ENCODE results near the gene HPS1.
A peak's percentile ranks its signal among the peaks of the same experiment; 100 is the strongest.

Gene HPS1

DNA sequence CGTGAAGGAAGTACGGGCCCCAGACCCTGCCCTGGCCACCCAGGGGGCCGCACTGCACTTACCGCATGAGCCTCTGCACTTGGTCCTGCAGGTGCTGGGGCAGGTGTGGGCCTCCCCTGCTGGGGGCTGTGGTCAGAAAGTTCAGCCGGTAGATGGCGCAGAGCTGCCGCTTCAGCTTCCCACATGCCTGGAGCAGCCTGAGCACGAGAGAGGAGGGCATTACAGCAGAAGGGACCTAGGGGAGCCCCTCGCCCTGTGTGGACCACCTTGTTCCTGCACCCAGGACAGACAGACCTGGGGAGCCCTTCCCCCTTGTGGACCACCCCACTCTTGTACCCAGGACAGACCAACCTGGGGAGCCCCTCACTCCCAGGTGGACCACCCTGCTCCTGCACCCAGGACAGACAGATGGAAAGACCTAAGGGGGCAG, 23.0 kb downstream of the HPS1 start:
- Histone ChIP-seq H3K27me3 (replicated peaks; ENCODE audit: insufficient read depth, low read length) (no peaks in the 10 kb centered on the region), H2AFZ (ENCODE audit: low read length) (no peak overlapping the region), H3K4me1 (ENCODE audit: low read length) (no peaks in the 10 kb centered on the region), H4K20me1 (ENCODE audit: insufficient read depth, low read length) (no peaks in the 10 kb centered on the region), H3K36me3 (replicated peaks; ENCODE audit: insufficient read depth, low read length) (no peaks in the 10 kb centered on the region), H3K27ac (ENCODE audit: low read length) (no peak overlapping the region), H3K9me2 (replicated peaks; ENCODE audit: insufficient read depth, low read length) (no peaks in the 10 kb centered on the region), H3K4me2 (ENCODE audit: low read depth, low read length) (no peak overlapping the region), H3K4me3 (ENCODE audit: low read length) (no peak overlapping the region), H3K9me3 (replicated peaks; ENCODE audit: insufficient read depth, low read length) (no peaks in the 10 kb centered on the region), H3F3A (ENCODE audit: insufficient read depth, low read length) (no peaks in the 10 kb centered on the region), H3K9ac (ENCODE audit: low read length) (no peak overlapping the region), H3K79me2 (ENCODE audit: low read length) (no peaks in the 10 kb centered on the region)
- TF ChIP-seq, protein P1, sequence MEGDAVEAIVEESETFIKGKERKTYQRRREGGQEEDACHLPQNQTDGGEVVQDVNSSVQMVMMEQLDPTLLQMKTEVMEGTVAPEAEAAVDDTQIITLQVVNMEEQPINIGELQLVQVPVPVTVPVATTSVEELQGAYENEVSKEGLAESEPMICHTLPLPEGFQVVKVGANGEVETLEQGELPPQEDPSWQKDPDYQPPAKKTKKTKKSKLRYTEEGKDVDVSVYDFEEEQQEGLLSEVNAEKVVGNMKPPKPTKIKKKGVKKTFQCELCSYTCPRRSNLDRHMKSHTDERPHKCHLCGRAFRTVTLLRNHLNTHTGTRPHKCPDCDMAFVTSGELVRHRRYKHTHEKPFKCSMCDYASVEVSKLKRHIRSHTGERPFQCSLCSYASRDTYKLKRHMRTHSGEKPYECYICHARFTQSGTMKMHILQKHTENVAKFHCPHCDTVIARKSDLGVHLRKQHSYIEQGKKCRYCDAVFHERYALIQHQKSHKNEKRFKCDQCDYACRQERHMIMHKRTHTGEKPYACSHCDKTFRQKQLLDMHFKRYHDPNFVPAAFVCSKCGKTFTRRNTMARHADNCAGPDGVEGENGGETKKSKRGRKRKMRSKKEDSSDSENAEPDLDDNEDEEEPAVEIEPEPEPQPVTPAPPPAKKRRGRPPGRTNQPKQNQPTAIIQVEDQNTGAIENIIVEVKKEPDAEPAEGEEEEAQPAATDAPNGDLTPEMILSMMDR (IDR thresholded peaks at IDR 0.05; ENCODE audit: low read length) = peak; percentile 36
- TF ChIP-seq EZH2phosphoT487 (IDR thresholded peaks at IDR 0.05; ENCODE audit: low read length) = no peak
- DNase-seq = peak; percentile 18

DNA sequence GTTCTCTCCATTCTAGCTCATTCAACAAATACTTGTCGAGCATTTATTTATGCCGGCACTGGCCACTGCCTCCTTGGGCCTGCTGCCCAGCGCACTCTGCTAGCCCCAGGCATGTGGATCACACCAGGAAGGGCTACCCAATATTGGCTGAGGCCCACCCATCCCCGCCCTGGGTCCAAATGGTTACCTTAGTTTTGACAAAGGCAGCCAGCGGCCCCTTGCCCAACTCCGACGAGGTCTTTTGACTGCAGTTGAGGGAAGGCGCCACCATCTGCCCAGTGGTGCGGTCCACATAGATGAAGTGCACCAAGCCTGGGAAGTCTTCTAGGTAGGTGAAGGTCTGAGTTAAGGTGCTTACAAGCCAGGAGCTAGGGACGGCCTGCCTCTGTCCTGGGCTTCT, 24.6 kb downstream of the HPS1 start:
- Histone ChIP-seq H3K27me3 (replicated peaks; ENCODE audit: insufficient read depth, low read length) (no peaks in the 10 kb centered on the region), H3K9me2 (replicated peaks; ENCODE audit: insufficient read depth, low read length) (no peaks in the 10 kb centered on the region), H3K4me2 (ENCODE audit: low read depth, low read length) (no peak overlapping the region), H4K20me1 (ENCODE audit: insufficient read depth, low read length) (no peaks in the 10 kb centered on the region), H3K4me1 (ENCODE audit: low read length) (no peaks in the 10 kb centered on the region), H3K36me3 (replicated peaks; ENCODE audit: insufficient read depth, low read length) (no peaks in the 10 kb centered on the region), H3K4me3 (ENCODE audit: low read length) (no peak overlapping the region), H3K9me3 (replicated peaks; ENCODE audit: insufficient read depth, low read length) (no peaks in the 10 kb centered on the region), H3K9ac (ENCODE audit: low read length) (no peak overlapping the region), H2AFZ (ENCODE audit: low read length) (no peak overlapping the region), H3F3A (ENCODE audit: insufficient read depth, low read length) (no peaks in the 10 kb centered on the region), H3K27ac (ENCODE audit: low read length) (no peak overlapping the region), H3K79me2 (ENCODE audit: low read length) (no peaks in the 10 kb centered on the region)
- no peak for DNase-seq
- TF ChIP-seq, protein P1 (IDR thresholded peaks at IDR 0.05; ENCODE audit: low read length) = no peak
- no peak for TF ChIP-seq EZH2 (optimal IDR thresholded peaks at IDR 0.05; ENCODE audit: low read depth, low read length)
- no peak for TF ChIP-seq EZH2phosphoT487 (IDR thresholded peaks at IDR 0.05; ENCODE audit: low read length)

DNA sequence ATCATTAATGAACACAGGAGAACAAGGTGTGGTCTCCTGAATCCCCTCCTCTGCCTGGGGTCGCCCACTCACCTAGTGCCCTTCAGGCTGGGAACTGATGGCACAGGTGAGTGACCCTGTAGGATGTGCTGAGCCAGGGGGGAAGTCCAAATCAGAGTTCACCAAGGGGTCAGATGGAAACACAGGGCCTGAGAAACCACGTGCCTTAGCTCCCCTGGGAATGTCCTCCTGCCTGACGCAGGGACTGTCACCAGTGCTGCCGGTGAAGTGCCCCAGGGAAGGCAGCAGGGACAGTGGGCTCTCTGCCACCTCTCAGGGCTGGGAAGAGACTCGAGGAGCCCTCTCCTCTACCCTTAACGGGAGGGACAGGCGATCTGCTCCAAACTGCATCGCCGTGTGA, 25.9 kb downstream of the HPS1 start:
- H3K27me3 ChIP-seq (replicated peaks; ENCODE audit: insufficient read depth, low read length) = no peaks in the 10 kb centered on the region
- no peak overlapping the region for H3K4me2 ChIP-seq (ENCODE audit: low read depth, low read length)
- H3K9me3 ChIP-seq (replicated peaks; ENCODE audit: insufficient read depth, low read length) = no peaks in the 10 kb centered on the region
- DNase-seq = no peak
- no peaks in the 10 kb centered on the region for H3K36me3 ChIP-seq (replicated peaks; ENCODE audit: insufficient read depth, low read length)
- no peaks in the 10 kb centered on the region for H3K9me2 ChIP-seq (replicated peaks; ENCODE audit: insufficient read depth, low read length)
- no peaks in the 10 kb centered on the region for H3F3A ChIP-seq (ENCODE audit: insufficient read depth, low read length)
- no peaks in the 10 kb centered on the region for H3K79me2 ChIP-seq (ENCODE audit: low read length)
- no peak for TF ChIP-seq EZH2 (optimal IDR thresholded peaks at IDR 0.05; ENCODE audit: low read depth, low read length)
- TF ChIP-seq, protein P1 (IDR thresholded peaks at IDR 0.05; ENCODE audit: low read length) = no peak
- no peak for TF ChIP-seq EZH2phosphoT487 (IDR thresholded peaks at IDR 0.05; ENCODE audit: low read length)
- H2AFZ ChIP-seq (ENCODE audit: low read length) = no peak overlapping the region
- H3K4me1 ChIP-seq (ENCODE audit: low read length) = 0 out of 2 replicates have a peak, but pooled peaks cover under 1% of the 10 kb centered on the region
- no peak overlapping the region for H3K27ac ChIP-seq (ENCODE audit: low read length)
- H3K4me3 ChIP-seq (ENCODE audit: low read length) = no peak overlapping the region
- H4K20me1 ChIP-seq (ENCODE audit: insufficient read depth, low read length) = no peaks in the 10 kb centered on the region
- H3K9ac ChIP-seq (ENCODE audit: low read length) = no peak overlapping the region

Data from MM.1S (cell line).